ENCODE results near the gene TASP1. TPM values are rescaled to one million over a fixed set of nuclear protein-coding genes. Genes with fewer than 3 reads are reported as not detected.
"Not testable (repeated sequence)": the region's sequence is repeated elsewhere in the genome, so short reads cannot be mapped to it uniquely, and the experiment has no call there.

Gene TASP1
- polyA plus RNA-seq, 1 donor from 2014 or later: 20.2 TPM

GRCh38 chr20:13384132-13384531, 254.6 kb downstream of the TASP1 start:
- H3K27ac ChIP-seq (ENCODE audit: low read length): no peak overlapping the region
- no peak overlapping the region for H3K9ac ChIP-seq (ENCODE audit: low read length)
- no peaks in the 10 kb centered on the region for H3K36me3 ChIP-seq (ENCODE audit: insufficient read depth, low read length)
- no peaks in the 10 kb centered on the region for H3F3A ChIP-seq (ENCODE audit: insufficient read depth, low read length, poor library complexity, severe bottlenecking)
- TF ChIP-seq MXI1 (conservative IDR thresholded peaks at IDR 0.05; ENCODE audit: poor library complexity, severe bottlenecking): no peak
- no peak for TF ChIP-seq TAF1 (IDR thresholded peaks at IDR 0.05; ENCODE audit: low read depth)
- no peak for TF ChIP-seq RAD21 (conservative IDR thresholded peaks at IDR 0.05)
- no peak for TF ChIP-seq POLR2AphosphoS5 (IDR thresholded peaks at IDR 0.05)
- TF ChIP-seq EZH2 (IDR thresholded peaks at IDR 0.05; ENCODE audit: borderline replicate concordance, insufficient read depth, low read length, poor library complexity, severe bottlenecking): no peak
- TF ChIP-seq EP300 (conservative IDR thresholded peaks at IDR 0.05; ENCODE audit: poor library complexity, severe bottlenecking): no peak
- TF ChIP-seq REST (IDR thresholded peaks at IDR 0.05; ENCODE audit: borderline replicate concordance): no peak
- TF ChIP-seq CTCF (IDR thresholded peaks at IDR 0.05; ENCODE audit: poor library complexity, severe bottlenecking): no peak
- no peak for TF ChIP-seq SMC3 (conservative IDR thresholded peaks at IDR 0.05; ENCODE audit: poor library complexity)
- no peaks in the 10 kb centered on the region for H3K9me2 ChIP-seq (ENCODE audit: insufficient read depth, low read length)
- no peaks in the 10 kb centered on the region for H4K20me1 ChIP-seq (ENCODE audit: insufficient read depth)
- H3K4me2 ChIP-seq (ENCODE audit: low read length): no peak overlapping the region
- no peaks in the 10 kb centered on the region for H3K27me3 ChIP-seq (ENCODE audit: insufficient read depth, low read depth, low read length)
- no peak overlapping the region for H3K4me3 ChIP-seq (ENCODE audit: low read length)
- no peaks in the 10 kb centered on the region for H3K9me3 ChIP-seq (ENCODE audit: low read length)
- H3K79me2 ChIP-seq (replicated peaks; ENCODE audit: insufficient read depth, low read length): no peaks in the 10 kb centered on the region
- H2AFZ ChIP-seq (ENCODE audit: low read depth, low read length): no peak overlapping the region

GRCh38 chr20:13382786-13383185, 255.9 kb downstream of the TASP1 start:
- no peaks in the 10 kb centered on the region for H3K79me2 ChIP-seq (replicated peaks; ENCODE audit: insufficient read depth, low read length)
- H3K27me3 ChIP-seq (ENCODE audit: insufficient read depth, low read depth, low read length): no peaks in the 10 kb centered on the region
- no peak overlapping the region for H3K4me2 ChIP-seq (ENCODE audit: low read length)
- H3K4me3 ChIP-seq (ENCODE audit: low read length): no peak overlapping the region
- no peaks in the 10 kb centered on the region for H3K9me2 ChIP-seq (ENCODE audit: insufficient read depth, low read length)
- no peaks in the 10 kb centered on the region for H4K20me1 ChIP-seq (ENCODE audit: insufficient read depth)
- no peak for TF ChIP-seq MXI1 (conservative IDR thresholded peaks at IDR 0.05; ENCODE audit: poor library complexity, severe bottlenecking)
- no peak for TF ChIP-seq EZH2 (IDR thresholded peaks at IDR 0.05; ENCODE audit: borderline replicate concordance, insufficient read depth, low read length, poor library complexity, severe bottlenecking)
- no peak for TF ChIP-seq CTCF (IDR thresholded peaks at IDR 0.05; ENCODE audit: poor library complexity, severe bottlenecking)
- TF ChIP-seq EP300 (conservative IDR thresholded peaks at IDR 0.05; ENCODE audit: poor library complexity, severe bottlenecking): no peak
- TF ChIP-seq RAD21 (conservative IDR thresholded peaks at IDR 0.05): no peak
- no peak for TF ChIP-seq REST (IDR thresholded peaks at IDR 0.05; ENCODE audit: borderline replicate concordance)
- no peak for TF ChIP-seq TAF1 (IDR thresholded peaks at IDR 0.05; ENCODE audit: low read depth)
- no peak overlapping the region for H3K9ac ChIP-seq (ENCODE audit: low read length)
- no peak overlapping the region for H2AFZ ChIP-seq (ENCODE audit: low read depth, low read length)
- no peaks in the 10 kb centered on the region for H3F3A ChIP-seq (ENCODE audit: insufficient read depth, low read length, poor library complexity, severe bottlenecking)
- H3K27ac ChIP-seq (ENCODE audit: low read length): no peak overlapping the region
- H3K36me3 ChIP-seq (ENCODE audit: insufficient read depth, low read length): no peaks in the 10 kb centered on the region
- H3K9me3 ChIP-seq (ENCODE audit: low read length): no peaks in the 10 kb centered on the region

- not testable (repeated sequence) for H3F3A ChIP-seq (ENCODE audit: insufficient read depth, low read length, poor library complexity, severe bottlenecking)
Measured at GRCh38 chr20:13380497-13381229, 258.1 kb downstream of the TASP1 start.

More at GRCh38 chr20:13380497-13381229, 258.1 kb downstream of the TASP1 start:
- not testable (repeated sequence) for H3K9me2 ChIP-seq (ENCODE audit: insufficient read depth, low read length); H4K20me1 ChIP-seq (ENCODE audit: insufficient read depth); H3K9me3 ChIP-seq (ENCODE audit: low read length); H3K36me3 ChIP-seq (ENCODE audit: insufficient read depth, low read length); H3K27me3 ChIP-seq (ENCODE audit: insufficient read depth, low read depth, low read length); H3K27ac ChIP-seq (ENCODE audit: low read length); H3K79me2 ChIP-seq (replicated peaks; ENCODE audit: insufficient read depth, low read length); H3K4me3 ChIP-seq (ENCODE audit: low read length); H2AFZ ChIP-seq (ENCODE audit: low read depth, low read length); H3K4me2 ChIP-seq (ENCODE audit: low read length); H3K9ac ChIP-seq (ENCODE audit: low read length)

Measured in neural cell (in vitro differentiated cells).